HG02852 (cell line): Measurements from ENCODE around the gene RTN4RL1.

ENCODE experiments used
- ATAC-seq: cut with Tn5 transposase; IDR thresholded peaks from one replicate; pipeline ENCODE4 v1.9.1; 2021; ENCODE audit warnings: mild to moderate bottlenecking, moderate library complexity; ENCODE audit not compliant: unreplicated experiment

RTN4RL1 gene

GRCh38 chr17:1979182-1979985 lies 45.8 kb downstream of the RTN4RL1 start:
- no peak for ATAC-seq

- ATAC-seq: no peak
Observed at GRCh38 chr17:1978396-1978949, 46.7 kb downstream of the RTN4RL1 start.

- ATAC-seq: no peak
Observed at GRCh38 chr17:1977583-1978395, 47.3 kb downstream of the RTN4RL1 start.

DNA sequence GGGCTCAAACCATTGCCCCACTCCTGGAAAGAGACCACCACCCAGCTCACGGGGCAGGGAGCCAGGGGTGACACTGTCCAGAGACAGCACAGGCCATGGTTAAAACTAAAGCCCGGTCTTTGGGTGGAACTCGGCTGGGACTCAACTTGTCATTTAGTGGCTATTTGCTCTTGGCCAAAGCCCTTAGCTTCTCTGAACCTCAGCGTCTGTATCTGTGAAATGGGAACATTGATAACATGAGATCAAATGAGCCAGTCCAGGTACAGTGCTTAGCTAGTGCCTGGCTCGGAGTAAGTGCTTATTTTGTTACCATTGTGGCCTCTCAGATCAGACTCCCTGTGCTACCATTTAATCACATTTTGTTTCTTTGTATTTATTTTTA lies 48.5 kb downstream of the RTN4RL1 start:
- ATAC-seq: no peak

DNA sequence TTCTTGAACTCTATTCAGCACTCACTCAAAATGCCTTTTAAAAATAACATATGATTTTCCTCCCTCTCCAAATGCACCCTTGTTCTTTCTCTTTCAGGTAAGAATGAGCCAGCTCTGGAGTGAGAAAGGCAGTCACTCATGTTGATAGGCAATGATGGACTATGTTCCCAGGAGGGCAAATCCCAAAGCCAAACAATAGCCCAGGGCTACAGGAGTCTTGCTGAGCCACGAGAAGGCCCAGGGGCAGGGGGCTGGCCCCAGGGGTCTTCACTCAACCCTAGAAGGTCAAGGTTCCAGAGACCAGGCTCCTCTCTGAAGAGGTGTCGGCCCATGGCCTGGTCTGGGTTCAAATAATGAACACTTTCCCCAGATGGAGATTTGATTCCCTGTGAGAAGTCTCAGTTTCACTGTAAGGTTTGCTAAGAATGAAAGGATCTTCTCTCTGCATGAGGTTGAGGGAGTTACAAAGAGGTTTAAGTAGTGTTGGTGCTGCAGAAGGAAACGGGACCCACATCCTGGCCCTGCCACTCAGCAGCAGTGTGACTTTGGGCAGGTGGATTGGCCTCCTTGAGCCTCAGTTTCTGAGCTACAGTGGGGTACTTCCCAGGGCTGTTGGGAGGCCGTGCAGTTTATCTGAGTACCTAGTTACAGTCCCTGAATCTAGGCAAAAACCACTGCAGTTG lies 49.0 kb downstream of the RTN4RL1 start:
- ATAC-seq: no peak

DNA sequence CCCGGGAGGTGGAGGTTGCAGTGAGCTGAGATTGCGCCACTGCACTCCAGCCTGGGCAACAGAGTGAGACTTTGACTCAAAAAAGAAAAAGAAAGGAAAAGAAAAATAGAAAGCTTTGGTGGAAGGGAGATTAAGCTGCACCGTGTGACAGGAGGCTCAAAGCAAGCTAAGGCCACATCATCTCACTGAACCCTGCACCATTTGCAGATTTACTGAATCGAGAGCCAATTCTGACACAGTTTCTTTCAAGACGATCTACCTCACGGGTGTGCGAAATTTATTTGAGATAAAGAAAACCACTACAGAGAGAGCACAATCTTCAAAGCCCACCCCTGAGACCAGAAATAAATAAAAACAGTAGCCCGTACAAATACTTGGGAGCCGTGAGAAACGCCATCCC lies 49.6 kb downstream of the RTN4RL1 start:
- no peak for ATAC-seq

GRCh38 chr17:1972487-1973160 lies 52.5 kb downstream of the RTN4RL1 start:
- ATAC-seq: no peak

- no peak for ATAC-seq
Observed at GRCh38 chr17:1970843-1971384, 54.2 kb downstream of the RTN4RL1 start.

DNA sequence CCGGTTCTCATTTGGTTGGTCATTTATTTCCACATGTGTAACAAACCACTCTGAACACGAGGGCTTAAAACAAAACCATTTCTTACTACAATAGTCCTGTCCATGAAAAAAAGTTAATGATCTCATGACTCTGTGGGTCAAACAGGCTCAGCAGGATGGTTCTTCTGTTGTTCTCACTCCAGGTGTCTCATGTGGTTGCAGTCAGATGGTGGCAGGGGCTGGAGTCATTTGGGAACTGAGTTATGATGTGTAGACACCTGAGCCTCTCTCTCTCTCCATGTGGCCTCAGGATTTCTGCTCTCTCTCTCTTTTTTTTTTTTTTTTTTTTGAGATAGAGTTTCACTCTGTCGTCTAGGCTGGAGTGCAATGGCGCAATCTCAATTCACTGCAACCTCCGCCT lies 55.4 kb downstream of the RTN4RL1 start:
- ATAC-seq: no peak

DNA sequence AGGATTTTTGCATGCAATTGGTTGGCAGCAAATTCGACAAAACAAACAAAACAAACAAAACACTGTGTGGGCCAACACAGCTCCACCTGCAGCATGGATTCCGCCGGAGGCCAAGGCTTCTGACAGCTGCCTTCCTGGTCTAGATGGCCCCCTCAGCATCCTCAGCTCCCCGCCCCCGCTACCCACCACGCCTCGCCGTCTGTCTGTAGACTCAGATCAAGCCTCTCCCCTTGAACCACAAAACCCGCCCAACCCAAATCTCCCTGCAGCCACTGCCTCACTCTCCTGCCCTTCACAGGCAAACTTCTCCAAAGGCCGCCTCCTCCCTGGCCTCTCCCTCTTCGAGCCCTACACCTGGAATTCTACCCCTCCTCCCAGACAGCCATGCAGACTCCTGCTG lies 57.9 kb downstream of the RTN4RL1 start:
- no peak for ATAC-seq

GRCh38 chr17:1966274-1967086 lies 58.7 kb downstream of the RTN4RL1 start:
- ATAC-seq: no peak

GRCh38 chr17:1965556-1966273 lies 59.4 kb downstream of the RTN4RL1 start:
- ATAC-seq: no peak

DNA sequence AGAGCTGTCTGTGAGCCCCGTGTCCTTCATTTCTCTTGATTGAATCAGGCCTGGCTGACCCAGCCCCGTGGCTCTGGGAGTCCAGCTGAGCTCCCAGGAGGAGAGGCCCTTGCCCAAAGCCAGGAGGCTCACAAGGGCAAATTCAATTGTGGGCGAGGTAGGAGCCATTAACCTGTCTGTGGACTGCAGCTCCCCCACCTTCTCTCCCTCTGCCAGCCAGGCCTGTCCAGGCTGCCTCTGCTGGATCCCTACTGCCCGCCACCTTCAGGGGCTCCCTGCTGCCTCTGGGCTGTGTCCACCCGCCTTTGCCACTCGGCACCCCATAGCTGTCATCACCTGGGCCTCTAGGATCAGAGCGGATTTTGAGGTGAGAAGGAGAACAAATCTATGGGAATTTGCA lies 61.9 kb downstream of the RTN4RL1 start:
- ATAC-seq: no peak

- no peak for ATAC-seq
Observed at GRCh38 chr17:1961189-1961588, 63.9 kb downstream of the RTN4RL1 start.

DNA sequence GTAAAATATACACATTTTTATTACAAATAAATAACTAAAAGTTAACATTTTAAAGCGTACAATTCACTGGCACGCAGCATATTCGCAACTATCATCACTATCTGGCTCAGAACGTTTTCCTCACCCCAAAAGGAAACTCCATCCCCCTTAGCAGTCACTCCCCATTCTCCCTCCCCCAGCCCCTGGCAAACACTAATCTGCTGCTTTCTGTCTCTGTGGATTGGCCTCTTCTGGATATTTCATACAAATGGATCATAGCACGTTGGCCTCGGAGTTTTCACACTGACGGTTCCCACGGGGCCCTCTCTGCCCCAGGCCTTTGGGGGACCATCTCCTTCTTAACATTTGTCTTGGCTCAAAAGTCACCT lies 64.6 kb downstream of the RTN4RL1 start:
- ATAC-seq: no peak

- no peak for ATAC-seq
Observed at GRCh38 chr17:1959871-1960544, 65.1 kb downstream of the RTN4RL1 start.

DNA sequence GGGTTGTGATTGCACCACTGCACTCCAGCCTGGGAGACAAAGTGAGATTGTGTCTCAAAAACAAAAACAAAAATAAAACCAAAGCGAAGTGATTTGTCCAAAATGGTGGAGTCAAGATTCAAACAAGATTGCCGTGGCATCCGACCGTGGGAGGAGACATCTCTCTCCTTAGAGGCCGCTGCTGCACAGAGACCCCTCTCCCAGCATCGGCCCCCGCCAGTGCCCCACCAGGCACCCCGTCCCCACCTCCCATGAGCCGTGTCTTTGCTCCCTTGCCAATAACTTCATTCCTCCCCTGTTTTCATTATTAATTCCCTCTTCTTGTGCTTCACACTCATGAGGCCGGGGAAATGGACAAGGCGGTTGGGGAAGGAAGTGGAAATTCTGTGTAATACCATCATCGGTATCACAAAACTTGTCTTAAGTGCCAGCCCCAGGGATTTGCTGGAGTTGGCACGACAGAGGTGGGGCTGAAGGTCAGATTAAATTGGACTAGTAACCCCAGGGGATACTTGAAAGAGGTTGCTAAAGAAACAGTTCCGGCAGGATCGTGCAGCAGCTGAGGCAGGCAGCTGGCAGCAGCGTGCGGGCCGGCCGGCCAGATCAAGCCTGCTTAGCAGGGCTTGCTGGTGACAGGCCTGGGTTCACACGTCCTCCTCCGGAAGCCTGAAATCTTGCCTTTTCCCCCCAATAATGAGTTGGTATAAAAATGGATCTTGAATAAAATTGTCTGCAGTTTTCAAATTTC lies 66.8 kb downstream of the RTN4RL1 start:
- no peak for ATAC-seq

- no peak for ATAC-seq
Observed at GRCh38 chr17:1957037-1957436, 68.1 kb downstream of the RTN4RL1 start.
